Rectal smooth muscle tissue (tissue), 1 donor: Measurements from ENCODE around the gene ALG1L2.
"Not testable (repeated sequence)": the region's sequence is repeated elsewhere in the genome, so short reads cannot be mapped to it uniquely, and the experiment has no call there.

Source experiments
- H3K27ac ChIP-seq: one replicate; pipeline ENCODE4 v1.7.0; 2013; ENCODE audit warnings: low read depth, low read length, inconsistent platforms
- H3K27me3 ChIP-seq: one replicate; pipeline ENCODE4 v1.7.0; 2013; ENCODE audit warnings: low read length; ENCODE audit not compliant: control insufficient read depth, insufficient read depth
- H3K36me3 ChIP-seq: one replicate; pipeline ENCODE4 v1.7.0; 2013; ENCODE audit warnings: low read length; ENCODE audit not compliant: control insufficient read depth, insufficient read depth
- H3K4me1 ChIP-seq: one replicate; pipeline ENCODE4 v1.7.0; 2013; ENCODE audit warnings: low read length; ENCODE audit not compliant: control insufficient read depth, insufficient read depth
- H3K4me3 ChIP-seq: one replicate; pipeline ENCODE4 v1.7.0; 2013; ENCODE audit warnings: low read length
- H3K9ac ChIP-seq: one replicate; pipeline ENCODE4 v1.7.0; 2013; ENCODE audit warnings: low read length

ALG1L2 gene

DNA sequence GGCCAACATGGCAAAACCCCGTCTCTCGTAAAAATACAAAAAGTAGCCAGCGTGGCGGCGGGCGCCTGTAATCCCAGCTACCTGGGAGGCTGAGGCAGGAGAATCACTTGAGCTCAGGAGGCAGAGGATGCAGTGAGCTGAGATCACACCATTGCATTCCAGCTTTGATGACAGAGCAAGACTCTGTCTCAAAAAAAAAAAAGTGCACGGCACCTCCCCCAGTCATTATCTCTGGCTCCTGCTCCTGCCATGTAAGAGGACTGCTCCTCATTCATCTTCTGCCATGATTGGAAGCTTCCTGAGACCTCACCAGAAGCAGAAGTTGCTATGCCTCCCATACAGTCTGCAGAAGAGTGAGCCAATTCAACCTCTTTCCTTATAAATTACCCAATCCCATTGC lies 4.0 kb upstream of the ALG1L2 start:
- no peaks in the 10 kb centered on the region for H3K4me1 ChIP-seq
- no peaks in the 10 kb centered on the region for H3K36me3 ChIP-seq
- no peak overlapping the region for H3K4me3 ChIP-seq
- no peak overlapping the region for H3K27ac ChIP-seq
- no peak overlapping the region for H3K9ac ChIP-seq
- H3K27me3 ChIP-seq: no peaks in the 10 kb centered on the region

DNA sequence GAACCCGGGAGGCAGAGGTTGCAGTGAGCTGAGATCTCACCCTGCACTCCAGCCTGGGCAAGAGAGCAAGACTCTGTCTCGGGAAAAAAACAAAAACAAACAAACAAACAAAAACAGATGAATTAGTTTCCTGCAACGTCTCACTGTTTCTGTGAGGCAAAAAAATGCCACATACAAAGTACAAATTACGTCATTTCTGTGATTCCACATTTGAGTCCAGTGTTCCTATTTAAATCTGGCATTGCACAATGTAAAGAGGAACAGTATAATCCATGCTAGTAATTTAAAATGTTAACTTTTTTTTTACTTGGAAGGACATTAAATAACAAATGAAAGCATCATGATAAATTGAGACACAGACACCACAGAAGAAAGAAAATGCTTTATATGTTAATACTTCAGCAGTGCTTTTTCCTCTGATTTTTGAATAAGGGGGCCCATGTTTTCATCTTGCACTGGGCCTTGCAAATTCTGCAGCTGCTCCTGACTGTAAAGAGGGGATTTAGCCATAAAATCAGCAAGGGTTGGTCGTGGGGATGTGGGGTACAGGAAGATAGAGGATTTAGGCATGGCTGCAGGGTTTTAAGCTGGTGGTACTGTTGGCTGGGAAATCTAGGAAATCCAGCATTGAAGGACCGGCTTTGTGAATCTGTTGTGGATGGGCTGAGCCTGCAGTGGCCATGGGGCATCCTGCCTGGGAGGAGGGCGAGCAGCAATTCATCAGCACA lies 1.9 kb downstream of the ALG1L2 start:
- not testable (repeated sequence) for H3K4me1 ChIP-seq, H3K27ac ChIP-seq, H3K4me3 ChIP-seq, H3K36me3 ChIP-seq, H3K27me3 ChIP-seq, H3K9ac ChIP-seq

GRCh38 chr3:130084436-130084980 lies 2.9 kb downstream of the ALG1L2 start:
- no peaks in the 10 kb centered on the region for H3K36me3 ChIP-seq
- H3K27ac ChIP-seq: no peak overlapping the region

DNA sequence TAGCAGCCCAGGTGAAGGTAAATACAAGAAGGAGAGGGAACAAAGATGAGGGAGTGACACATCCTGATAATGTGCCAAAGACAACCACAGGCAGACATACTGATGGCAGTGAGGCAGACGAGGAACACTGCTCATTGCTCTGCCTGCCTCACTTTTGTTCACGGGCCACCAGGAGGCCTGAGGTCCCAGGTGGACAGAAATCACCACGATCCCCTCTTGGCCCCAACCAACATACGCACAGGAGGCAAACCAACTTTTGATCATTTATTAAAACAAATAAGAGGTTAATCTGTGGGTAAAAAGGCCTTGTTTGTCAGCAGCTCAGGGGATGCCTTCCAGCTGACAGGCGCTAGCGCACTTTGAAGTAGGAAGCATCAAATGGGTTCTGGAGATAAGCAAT lies 4.2 kb downstream of the ALG1L2 start:
- no peaks in the 10 kb centered on the region for H3K36me3 ChIP-seq
- no peak overlapping the region for H3K9ac ChIP-seq
- H3K27me3 ChIP-seq: no peaks in the 10 kb centered on the region
- H3K27ac ChIP-seq: no peak overlapping the region
- no peaks in the 10 kb centered on the region for H3K4me1 ChIP-seq
- H3K4me3 ChIP-seq: no peak overlapping the region

More at GRCh38 chr3:130084436-130084980, 2.9 kb downstream of the ALG1L2 start:
- no peaks in the 10 kb centered on the region for H3K4me1 ChIP-seq
- H3K4me3 ChIP-seq: no peak overlapping the region
- no peaks in the 10 kb centered on the region for H3K27me3 ChIP-seq
- H3K9ac ChIP-seq: no peak overlapping the region

GRCh38 chr3:130086628-130087027 lies 5.0 kb downstream of the ALG1L2 start:
- H3K9ac ChIP-seq, H3K36me3 ChIP-seq, H3K4me1 ChIP-seq, H3K4me3 ChIP-seq, H3K27me3 ChIP-seq, H3K27ac ChIP-seq: not testable (repeated sequence)

DNA sequence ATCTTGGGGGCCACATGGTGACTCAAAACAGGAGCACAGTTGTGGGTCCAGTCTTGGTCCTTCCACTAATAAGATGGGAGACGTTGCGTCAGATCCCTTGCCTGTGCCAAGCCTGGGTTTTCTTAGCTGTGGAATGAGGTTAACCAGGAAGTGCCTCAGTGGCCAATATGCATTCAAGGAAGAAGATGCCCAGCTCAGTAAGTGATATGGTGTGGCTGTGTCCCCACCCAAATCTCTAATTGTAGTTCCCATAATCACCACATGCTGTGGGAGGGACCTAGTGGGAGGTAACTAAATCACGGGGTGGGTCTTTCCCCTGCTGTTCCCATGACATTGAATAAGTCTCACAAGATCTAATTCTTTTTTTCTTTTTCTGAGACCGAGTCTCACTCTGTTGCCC lies 6.4 kb downstream of the ALG1L2 start:
- H3K27ac ChIP-seq: no peak overlapping the region
- H3K27me3 ChIP-seq: no peaks in the 10 kb centered on the region
- H3K9ac ChIP-seq: no peak overlapping the region
- H3K36me3 ChIP-seq: no peaks in the 10 kb centered on the region
- H3K4me3 ChIP-seq: no peak overlapping the region
- no peaks in the 10 kb centered on the region for H3K4me1 ChIP-seq

DNA sequence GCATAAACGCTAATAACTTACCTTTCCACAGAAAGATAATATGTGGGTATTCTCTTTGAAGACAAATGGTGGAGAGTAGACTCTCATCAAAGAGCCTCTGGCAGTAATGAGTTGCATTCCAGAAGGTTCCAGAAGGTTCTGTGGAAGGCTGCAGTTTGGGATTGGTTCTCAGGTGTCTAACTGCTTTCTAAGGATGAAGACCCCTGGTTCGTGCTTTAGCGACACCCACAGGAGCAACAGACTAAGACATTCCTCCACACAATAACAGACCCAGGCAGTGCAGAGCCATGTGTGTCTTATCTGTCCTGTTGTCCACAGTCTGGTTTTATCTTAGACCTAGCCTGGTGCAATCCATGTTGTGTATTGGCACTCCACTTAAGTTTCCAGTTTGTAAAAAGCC lies 9.1 kb downstream of the ALG1L2 start:
- H3K27ac ChIP-seq, H3K9ac ChIP-seq, H3K36me3 ChIP-seq, H3K4me1 ChIP-seq, H3K27me3 ChIP-seq, H3K4me3 ChIP-seq: not testable (repeated sequence)

- Histone ChIP-seq H3K27me3 (no peaks in the 10 kb centered on the region), H3K4me3 (no peak overlapping the region), H3K36me3 (no peaks in the 10 kb centered on the region), H3K4me1 (no peaks in the 10 kb centered on the region), H3K9ac (no peak overlapping the region), H3K27ac (no peak overlapping the region)
Measured at GRCh38 chr3:130091958-130092357, 10.3 kb downstream of the ALG1L2 start.

- H3K36me3 ChIP-seq: no peaks in the 10 kb centered on the region
- H3K4me1 ChIP-seq: no peaks in the 10 kb centered on the region
- no peaks in the 10 kb centered on the region for H3K27me3 ChIP-seq
- no peak overlapping the region for H3K27ac ChIP-seq
- H3K4me3 ChIP-seq: peak overlapping the region; percentile 4
- H3K9ac ChIP-seq: no peak overlapping the region
Measured at GRCh38 chr3:130093741-130094391, 12.2 kb downstream of the ALG1L2 start.

GRCh38 chr3:130094491-130094941 lies 12.9 kb downstream of the ALG1L2 start:
- not testable (repeated sequence) for H3K9ac ChIP-seq, H3K4me3 ChIP-seq, H3K27me3 ChIP-seq, H3K27ac ChIP-seq, H3K36me3 ChIP-seq, H3K4me1 ChIP-seq

DNA sequence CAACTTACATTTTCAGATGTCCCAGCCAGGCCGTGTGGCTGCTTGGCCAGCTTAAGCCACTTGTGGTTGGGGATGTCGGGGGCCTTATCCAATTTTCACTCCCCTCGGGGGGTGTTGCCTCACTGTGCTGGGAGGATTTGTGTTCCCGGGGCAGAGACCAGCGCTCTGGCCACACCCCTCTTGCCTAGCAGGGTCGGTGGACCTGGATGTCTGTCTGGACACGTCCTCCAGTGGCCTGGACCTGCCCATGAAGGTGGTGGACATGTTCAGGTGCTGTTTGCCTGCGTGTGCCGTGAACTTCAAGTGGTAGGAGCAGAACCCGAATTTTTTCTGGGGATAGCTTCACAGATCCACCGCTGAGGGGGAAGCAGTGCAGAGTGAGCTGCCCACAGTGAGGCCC lies 14.2 kb downstream of the ALG1L2 start:
- not testable (repeated sequence) for H3K9ac ChIP-seq, H3K27ac ChIP-seq, H3K36me3 ChIP-seq, H3K4me3 ChIP-seq, H3K4me1 ChIP-seq, H3K27me3 ChIP-seq

DNA sequence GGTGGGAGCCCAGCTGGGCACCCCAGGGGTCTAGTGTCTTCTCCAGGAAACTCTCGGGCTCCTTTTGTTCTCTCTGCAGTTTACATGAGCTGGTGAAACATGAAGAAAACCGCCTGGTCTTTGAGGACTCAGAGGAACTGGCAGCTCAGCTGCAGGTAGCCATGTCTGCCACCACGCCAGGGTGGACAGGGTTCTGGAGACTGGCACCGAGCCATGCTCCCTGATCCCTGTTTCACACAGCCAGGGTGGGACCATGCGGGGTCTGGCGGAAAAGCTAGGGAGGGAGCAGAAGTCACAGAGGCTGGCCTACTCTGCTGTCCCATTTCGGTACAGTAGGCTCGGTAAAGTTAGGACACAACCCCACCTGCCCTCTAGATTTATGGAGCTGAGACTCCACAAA lies 15.5 kb downstream of the ALG1L2 start:
- H3K36me3 ChIP-seq, H3K27me3 ChIP-seq, H3K4me3 ChIP-seq, H3K27ac ChIP-seq, H3K4me1 ChIP-seq, H3K9ac ChIP-seq: not testable (repeated sequence)
